ENCODE data around the gene ACRBP. TPM values are rescaled to one million over a fixed set of nuclear protein-coding genes. Genes with fewer than 3 reads are reported as not detected.

The ACRBP gene
- total and polyA plus RNA-seq, 11 donors: 0.32 to 7.2 (median 0.74) TPM; not detected in 1

- intact Hi-C loops (cut with DNase I): loop anchor here in 3 of 10 donors (5.0 to 10.0 kb wide), 3 partner anchors 37 to 77 kb away; no protein-coding TSS in a partner anchor
- Histone ChIP-seq H3K27me3 (peaks cover 0 to 31% (median 10%) of the 10 kb centered on the region in 9 donors), H3K9me3 (no peaks in the 10 kb centered on the region), H3K36me3 (no peaks in the 10 kb centered on the region), H3K27ac (no peak overlapping the region), H3K4me1 (peaks cover 0 to 16% (median 11%) of the 10 kb centered on the region in 12 donors), H3K4me3 (no peak overlapping the region)
- ATAC-seq: no peak
- TF ChIP-seq POLR2A (IDR thresholded peaks at IDR 0.05): no peak
- TF ChIP-seq, protein P1, sequence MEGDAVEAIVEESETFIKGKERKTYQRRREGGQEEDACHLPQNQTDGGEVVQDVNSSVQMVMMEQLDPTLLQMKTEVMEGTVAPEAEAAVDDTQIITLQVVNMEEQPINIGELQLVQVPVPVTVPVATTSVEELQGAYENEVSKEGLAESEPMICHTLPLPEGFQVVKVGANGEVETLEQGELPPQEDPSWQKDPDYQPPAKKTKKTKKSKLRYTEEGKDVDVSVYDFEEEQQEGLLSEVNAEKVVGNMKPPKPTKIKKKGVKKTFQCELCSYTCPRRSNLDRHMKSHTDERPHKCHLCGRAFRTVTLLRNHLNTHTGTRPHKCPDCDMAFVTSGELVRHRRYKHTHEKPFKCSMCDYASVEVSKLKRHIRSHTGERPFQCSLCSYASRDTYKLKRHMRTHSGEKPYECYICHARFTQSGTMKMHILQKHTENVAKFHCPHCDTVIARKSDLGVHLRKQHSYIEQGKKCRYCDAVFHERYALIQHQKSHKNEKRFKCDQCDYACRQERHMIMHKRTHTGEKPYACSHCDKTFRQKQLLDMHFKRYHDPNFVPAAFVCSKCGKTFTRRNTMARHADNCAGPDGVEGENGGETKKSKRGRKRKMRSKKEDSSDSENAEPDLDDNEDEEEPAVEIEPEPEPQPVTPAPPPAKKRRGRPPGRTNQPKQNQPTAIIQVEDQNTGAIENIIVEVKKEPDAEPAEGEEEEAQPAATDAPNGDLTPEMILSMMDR (IDR thresholded peaks at IDR 0.05): no peak
- 68 to 76% (median 72%) methylated on average over 4 of the region's 4 CpGs for WGBS, 4 donors
- DNase-seq: no peak
Measured at GRCh38 chr12:6693832-6694355, 46.7 kb upstream of the ACRBP start.

DNA sequence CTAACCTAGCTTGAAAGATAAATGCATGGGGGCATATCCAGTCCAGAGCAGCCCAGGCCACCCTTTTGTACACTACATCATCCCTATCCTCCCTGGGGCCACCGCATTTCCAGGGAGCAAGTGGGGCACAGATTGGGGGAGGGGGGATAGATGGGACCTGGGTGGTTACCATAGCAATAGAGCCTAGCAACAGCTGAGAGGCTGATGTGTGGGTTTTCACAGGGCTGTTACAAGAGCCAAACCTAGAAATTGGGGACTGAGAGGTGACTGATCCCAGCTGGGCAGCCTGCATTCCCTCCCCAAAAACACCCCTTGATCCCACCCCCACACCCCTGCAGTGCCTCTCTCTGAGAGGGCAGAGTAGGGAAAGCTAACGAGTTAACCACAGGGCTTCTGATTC is 45.7 kb upstream of the ACRBP start:
- ATAC-seq: no peak
- intact Hi-C loops (cut with DNase I): loop anchor here in 3 of 10 donors (5.0 to 10.0 kb wide), 3 partner anchors 36 to 76 kb away; no protein-coding TSS in a partner anchor

DNA sequence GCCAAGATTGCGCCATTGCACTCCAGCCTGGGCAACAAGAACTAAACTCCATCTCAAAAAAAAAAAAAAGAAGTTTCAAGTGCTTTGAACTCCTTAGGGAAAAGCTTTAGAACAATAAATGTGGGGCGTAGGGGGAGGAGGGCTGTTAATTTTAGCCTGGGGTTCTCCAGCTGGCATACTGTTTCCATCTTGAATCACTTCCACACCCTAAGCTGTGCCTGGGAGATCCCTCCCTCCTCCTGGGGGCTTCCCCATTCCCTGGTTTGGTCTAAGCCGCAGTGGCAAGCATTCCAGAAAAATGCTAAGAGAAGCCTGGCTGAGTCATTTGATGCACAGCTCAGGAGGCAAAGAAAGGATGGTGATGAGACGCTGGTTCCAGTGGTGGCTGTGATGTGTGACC is 44.2 kb upstream of the ACRBP start:
- ATAC-seq (no peak), DNase-seq (no peak)
- Histone ChIP-seq H3K27me3 (peaks cover 0 to 7% (median 0%) of the 10 kb centered on the region in 9 donors), H3K27ac (no peak overlapping the region), H3K36me3 (peaks cover 0 to 8% (median 0%) of the 10 kb centered on the region in 9 donors), H3K4me3 (no peak overlapping the region), H3K4me1 (peaks cover 0 to 38% (median 28%) of the 10 kb centered on the region in 12 donors), H3K9me3 (no peaks in the 10 kb centered on the region)
- TF ChIP-seq, protein P1 (IDR thresholded peaks at IDR 0.05): no peak
- TF ChIP-seq POLR2A (IDR thresholded peaks at IDR 0.05): no peak
- 61 to 72% (median 72%) methylated on average over 3 to 4 of the region's 4 CpGs for WGBS, 4 donors
- intact Hi-C loops (cut with DNase I): loop anchor here in 3 of 10 donors (2.0 to 10.0 kb wide), 4 partner anchors 33 to 74 kb away; partner anchors contain the start of gene COPS7A (in 1 of the 3)

More for the DNA sequence above, 45.7 kb upstream of the ACRBP start:
- no peak overlapping the region for H3K27ac ChIP-seq
- no peaks in the 10 kb centered on the region for H3K36me3 ChIP-seq
- H3K27me3 ChIP-seq: peaks cover 0 to 21% (median under 1%) of the 10 kb centered on the region in 9 donors
- WGBS, 4 donors: 60 to 82% (median 66%) methylated on average over 2 of the region's 2 CpGs
- TF ChIP-seq POLR2A (IDR thresholded peaks at IDR 0.05): no peak
- TF ChIP-seq, protein P1 (IDR thresholded peaks at IDR 0.05): no peak
- peaks cover 0 to 24% (median 16%) of the 10 kb centered on the region in 12 donors for H3K4me1 ChIP-seq
- DNase-seq: no peak
- H3K4me3 ChIP-seq: no peak overlapping the region
- H3K9me3 ChIP-seq: no peaks in the 10 kb centered on the region
